Endothelial cell of umbilical vein (primary cell): ENCODE data around the gene GCNT2.

Experiments used
- CTCF ChIP-seq, 2 donors: IDR thresholded peaks; 1 replicate in 1 of 2; 2 replicates in 1 of 2; pipeline ENCODE4 v1.5.1; 2011; ENCODE audit warnings: low read length in 2 of 2, mild to moderate bottlenecking in 2 of 2, moderate library complexity in 2 of 2, control low read depth in 1 of 2, inconsistent platforms in 1 of 2, low read depth in 1 of 2; ENCODE audit not compliant: insufficient read depth in 1 of 2; ENCODE audit errors: extremely low read depth in 1 of 2
- EZH2 ChIP-seq: IDR thresholded peaks from 2 replicates; pipeline ENCODE4 v1.6.1; 2012; ENCODE audit warnings: borderline replicate concordance, low read depth, mild to moderate bottlenecking, moderate library complexity, low read length, inconsistent platforms; ENCODE audit not compliant: severe bottlenecking
- FOS ChIP-seq: IDR thresholded peaks from 2 replicates; pipeline ENCODE4 v1.6.1; 2011; ENCODE audit warnings: mild to moderate bottlenecking, low read length, moderate library complexity, borderline replicate concordance; ENCODE audit not compliant: insufficient read depth
- MYC ChIP-seq: IDR thresholded peaks from one replicate; pipeline ENCODE4 v1.6.1; 2011; ENCODE audit warnings: mild to moderate bottlenecking, low read depth, low read length
- POLR2A ChIP-seq: IDR thresholded peaks from 2 replicates; pipeline ENCODE4 v1.6.1; 2012; ENCODE audit warnings: low read depth, mild to moderate bottlenecking, control low read depth, low read length
- POLR2AphosphoS5 ChIP-seq: IDR thresholded peaks from 2 replicates; pipeline ENCODE4 v1.6.1; 2012; ENCODE audit warnings: low read depth, mild to moderate bottlenecking, control low read depth, low read length, moderate library complexity; ENCODE audit not compliant: insufficient read depth

GRCh38 chr6:10613077-10613476, 91.9 kb downstream of the GCNT2 start:
- TF ChIP-seq CTCF (IDR thresholded peaks at IDR 0.05; ENCODE audit: extremely low read depth in 1 of 2, insufficient read depth in 1 of 2, low read depth in 1 of 2, low read length in 2 of 2) (no peak), POLR2A (no peak), POLR2AphosphoS5 (no peak), MYC (no peak), EZH2 (no peak), FOS (no peak)
